Hepatic stellate cell (primary cell): ENCODE results near the gene LIFR.
"Not testable (repeated sequence)": the region's sequence is repeated elsewhere in the genome, so short reads cannot be mapped to it uniquely, and the experiment has no call there.

Experiments
- DNase-seq: peaks from one replicate; pipeline ENCODE4 v3.0.0; 2011; ENCODE audit warnings: low spot score

LIFR gene

GRCh38 chr5:38579105-38579504 lies 22.7 kb upstream of the LIFR start:
- no peak for DNase-seq

DNA sequence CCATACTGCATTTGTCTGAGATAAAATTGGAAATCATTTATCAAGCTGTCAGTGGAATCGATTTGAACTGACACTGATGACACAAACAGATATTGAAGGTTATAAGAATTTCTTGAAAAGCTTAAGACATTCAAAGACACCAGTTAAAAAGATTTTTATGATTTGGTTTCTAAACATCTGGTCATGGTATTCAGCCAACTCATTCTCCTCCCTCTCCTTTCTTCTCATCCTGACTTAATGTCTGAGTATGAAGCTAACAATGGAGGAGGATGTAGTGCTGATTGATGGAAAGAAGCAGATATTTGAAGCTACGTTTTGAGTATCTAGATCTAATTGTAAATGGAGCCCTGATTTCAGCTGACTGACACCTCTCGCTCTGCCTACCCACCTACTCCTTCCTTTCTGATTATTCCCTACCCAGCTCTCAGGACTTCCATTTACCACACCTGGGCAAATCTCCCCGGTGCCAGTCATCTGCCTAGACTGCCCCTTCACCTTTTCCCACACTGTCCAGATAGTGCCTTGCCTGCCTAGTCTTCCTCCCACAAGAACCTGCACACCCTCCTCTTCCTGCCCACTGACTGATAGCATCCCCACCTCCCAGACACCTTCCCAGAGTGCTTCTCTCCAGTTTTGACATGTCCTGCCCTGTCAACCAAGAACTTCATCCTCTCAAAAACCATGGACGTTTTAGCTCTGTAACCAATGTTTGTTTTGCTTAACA lies 20.7 kb upstream of the LIFR start:
- DNase-seq = no peak

DNA sequence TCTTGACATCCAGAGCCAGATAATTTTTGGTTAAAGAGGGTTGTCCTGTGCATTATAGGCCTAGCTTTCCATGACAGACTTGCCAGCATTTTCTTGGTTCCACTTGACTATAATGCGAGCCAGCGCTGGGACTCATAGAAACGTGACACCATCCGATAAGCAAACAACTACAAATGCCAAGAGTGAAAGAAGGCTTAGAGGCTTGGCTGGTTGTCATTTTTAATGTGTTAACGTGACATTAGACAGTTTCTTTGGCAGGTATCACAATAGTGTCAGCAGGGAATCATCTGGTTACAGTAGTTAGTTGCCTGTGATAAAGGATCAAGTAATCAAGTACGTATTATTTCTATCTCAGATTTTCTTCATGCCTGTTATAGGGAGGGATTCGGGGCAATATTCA lies 20.0 kb upstream of the LIFR start:
- DNase-seq = no peak

DNA sequence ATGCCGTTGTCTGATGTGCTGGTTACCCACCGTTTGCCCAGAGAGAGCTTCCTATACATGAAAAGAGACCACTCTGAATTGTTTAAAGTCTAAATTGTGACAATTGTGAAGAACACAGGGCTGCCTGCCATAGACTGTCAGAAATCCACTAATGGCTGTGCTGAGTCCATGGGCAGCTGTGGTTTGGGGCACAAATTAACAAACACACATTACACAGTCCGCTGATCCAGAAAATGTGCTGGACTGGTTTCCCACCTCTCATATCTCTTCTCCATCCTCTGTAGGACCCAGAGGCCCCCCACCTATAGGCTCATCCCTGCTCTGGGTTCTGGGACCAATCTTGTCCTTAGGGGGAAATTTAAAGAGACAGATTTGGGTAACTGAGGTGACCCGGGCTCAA lies 19.0 kb upstream of the LIFR start:
- no peak for DNase-seq

GRCh38 chr5:38574009-38574408 lies 17.6 kb upstream of the LIFR start:
- DNase-seq = no peak

GRCh38 chr5:38573521-38573920 lies 17.1 kb upstream of the LIFR start:
- DNase-seq = no peak

- DNase-seq = no peak
These were observed 12.7 kb upstream of the LIFR start for GRCh38 chr5:38569180-38569579.

DNA sequence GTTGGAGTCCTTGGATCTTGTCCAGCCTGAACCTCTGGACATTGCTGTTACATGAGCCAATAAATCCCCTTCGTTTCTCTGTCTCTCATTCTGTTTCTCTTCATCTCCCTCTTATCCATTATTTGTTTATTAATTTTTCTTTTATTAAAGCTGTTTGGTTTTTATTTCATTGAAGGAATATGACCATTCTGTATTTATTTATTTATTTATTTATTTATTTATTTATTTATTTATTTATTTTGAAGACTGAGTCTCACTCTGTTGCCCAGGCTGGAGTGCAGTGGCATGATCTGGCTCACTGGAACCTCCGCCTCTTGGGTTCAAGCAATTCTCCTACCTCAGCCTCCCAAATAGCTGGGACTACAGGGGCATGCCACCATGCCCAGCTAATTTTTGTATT lies 10.9 kb upstream of the LIFR start:
- DNase-seq = not testable (repeated sequence)

- no peak for DNase-seq
These were observed 7.2 kb upstream of the LIFR start for GRCh38 chr5:38563624-38564023.

- DNase-seq = no peak
These were observed 6.2 kb upstream of the LIFR start for GRCh38 chr5:38562444-38563210.

DNA sequence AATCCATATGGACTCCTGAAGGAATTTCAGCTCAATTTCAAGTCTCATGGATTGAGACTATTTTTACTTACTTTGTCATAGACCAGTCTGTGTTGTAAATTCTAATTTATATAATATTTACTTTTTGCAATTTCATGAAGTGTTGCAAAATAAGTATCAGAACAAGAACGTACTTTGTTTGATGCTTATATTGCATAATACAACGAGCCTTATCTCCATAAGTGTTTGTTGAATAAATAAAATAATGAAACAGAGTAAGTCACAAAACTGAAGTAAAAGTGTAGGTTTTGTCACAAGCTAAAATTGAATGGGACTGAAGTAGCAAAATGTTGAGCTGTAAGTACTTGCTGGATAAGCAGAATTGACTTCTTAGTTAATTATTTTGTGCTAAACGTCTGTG lies 3.0 kb upstream of the LIFR start:
- DNase-seq = no peak

GRCh38 chr5:38557792-38558191 lies 1.3 kb upstream of the LIFR start:
- DNase-seq = no peak

DNA sequence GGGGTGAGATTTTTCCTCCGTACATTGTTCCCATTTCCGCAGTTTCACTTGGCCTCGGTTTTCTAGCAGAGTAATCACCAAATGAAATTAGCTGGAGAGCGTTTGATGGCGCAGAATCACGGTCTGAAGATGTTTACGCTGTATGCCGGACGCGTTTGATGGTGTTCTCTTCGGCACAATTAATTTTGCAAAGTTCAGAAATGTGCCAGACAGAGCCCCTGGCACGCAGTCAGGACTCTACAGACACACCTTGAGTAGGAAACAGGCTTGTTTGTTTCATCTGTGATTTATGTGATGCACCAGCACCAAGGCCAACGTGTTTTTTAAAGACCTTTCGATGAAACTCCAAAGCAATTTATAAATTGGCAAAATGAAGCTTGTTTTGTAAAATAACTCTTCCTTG lies 863 bp upstream of the LIFR start:
- no peak for DNase-seq

DNA sequence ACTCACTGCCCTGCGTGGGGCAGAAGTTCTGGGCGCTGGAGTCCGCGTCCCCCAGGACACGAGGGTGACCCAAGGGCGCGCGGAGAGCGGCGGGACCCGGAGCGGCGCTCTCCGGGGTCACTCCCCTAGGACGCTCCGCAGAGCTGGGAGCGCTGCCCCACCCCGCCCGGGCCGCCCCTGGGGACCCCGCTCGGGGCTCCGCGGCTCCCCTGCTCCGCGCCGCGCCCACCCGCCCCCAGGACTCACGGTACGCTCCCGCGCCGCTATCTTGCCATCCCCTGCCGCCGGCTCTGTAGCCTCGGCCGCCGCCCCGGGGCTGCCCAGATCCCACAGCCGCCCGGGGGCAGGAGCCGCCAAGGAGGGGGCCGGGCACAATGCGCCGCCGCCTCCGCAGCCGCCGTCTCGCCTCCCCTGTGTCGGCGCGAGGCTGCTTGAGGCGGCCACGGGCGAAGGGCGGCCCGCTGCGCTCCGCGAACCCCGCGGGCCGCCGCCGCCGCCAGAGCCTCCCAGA lies 303 bp downstream of the LIFR start:
- DNase-seq = no peak

DNA sequence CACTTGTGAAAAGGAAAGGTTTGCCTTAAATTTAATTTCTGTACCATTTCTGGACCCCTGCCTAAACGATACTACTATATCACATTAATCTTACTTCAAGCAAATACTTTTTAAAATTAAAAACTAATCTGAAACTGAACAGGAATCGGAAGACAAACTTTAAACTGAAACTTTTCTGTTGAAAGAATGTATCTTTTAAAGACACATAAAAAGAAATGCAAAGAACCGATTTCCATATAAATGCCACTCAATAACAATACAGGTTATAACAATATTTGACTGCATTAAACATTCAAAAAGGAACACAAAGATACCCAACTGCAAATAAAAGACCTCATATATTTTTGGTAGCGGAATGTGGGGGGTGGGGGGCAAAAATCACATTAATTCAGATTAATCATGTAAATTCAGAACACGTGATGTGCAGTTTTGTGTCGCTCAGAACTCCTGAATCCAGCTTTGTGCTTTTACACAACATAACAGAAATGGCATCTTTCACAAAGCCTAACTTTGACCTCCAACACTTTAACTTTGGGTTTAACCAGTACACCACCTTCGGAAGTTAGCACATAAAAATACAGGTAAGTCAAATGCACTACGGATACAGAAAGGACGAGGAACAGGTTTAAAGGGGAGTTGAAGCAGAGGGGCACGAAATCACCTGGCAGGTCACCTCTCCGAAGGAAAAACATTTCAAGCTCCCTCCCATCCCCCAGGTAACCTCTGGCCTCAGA lies 925 bp downstream of the LIFR start:
- DNase-seq = no peak

DNA sequence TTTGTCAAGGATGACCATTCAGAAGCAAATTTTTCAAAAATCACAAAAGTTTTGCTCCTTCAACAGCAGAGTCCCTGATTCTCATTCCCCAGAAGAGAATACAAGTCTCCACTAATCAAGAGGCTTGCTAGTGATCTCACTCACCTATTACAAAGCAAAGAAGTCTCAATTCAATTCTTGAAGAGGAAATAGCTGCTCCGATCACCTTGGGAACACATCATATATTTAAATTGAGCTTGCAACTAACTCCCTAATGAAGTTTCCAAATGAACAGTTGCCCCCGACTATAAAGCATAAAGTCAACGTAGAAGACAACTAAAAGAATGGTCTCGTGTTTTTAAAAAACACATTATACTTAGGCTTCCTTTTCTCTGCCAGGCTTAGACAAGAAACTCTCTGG lies 1.6 kb downstream of the LIFR start:
- no peak for DNase-seq

- DNase-seq = no peak
These were observed 2.0 kb downstream of the LIFR start for GRCh38 chr5:38554403-38554802.

GRCh38 chr5:38553001-38553521 lies 3.4 kb downstream of the LIFR start:
- no peak for DNase-seq

DNA sequence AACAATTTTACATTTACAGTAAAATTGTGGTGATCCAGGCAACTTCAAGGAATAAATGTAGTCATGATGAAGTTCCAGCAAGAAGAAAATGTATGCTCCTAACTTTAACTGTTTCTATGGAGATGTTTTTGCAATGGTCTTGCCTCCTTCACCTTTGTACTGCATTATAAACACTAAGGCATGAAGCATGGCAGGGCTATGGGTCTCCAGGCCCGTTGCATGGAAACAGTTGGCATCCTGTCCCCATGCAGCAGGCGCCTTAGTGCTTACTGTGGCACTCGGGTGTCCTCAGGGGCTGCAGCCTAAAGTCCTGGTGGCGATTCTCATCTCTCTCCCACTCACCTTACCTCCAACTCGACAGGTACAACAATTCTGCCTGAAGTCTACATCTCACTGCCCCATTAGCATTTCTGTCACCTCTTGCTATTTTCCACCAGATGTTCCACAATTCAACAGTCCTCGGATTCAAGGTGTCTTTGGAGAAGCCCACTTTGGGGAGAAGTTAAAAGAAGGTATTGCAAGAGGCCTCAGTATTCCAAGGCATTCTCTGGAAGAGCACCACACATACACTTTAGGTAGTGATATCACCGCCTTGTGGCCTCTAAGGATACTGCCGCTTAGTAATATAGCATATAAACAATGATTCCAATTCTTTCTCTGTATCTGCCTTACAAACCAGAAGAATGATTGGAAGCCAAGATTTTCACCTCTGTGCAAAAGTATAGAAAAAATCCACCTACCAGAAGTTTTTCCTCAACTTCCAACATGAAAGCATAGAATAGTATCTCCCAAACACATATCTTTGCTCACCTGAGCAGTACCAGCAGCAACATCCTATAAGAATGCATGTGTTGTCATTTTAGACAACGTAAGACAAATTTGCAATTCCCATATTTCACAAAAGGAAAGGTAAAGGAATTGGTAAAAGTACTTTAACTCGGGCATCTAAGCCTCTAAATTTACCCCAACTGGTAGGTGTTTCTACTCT lies 5.1 kb downstream of the LIFR start:
- peak; percentile 35 for DNase-seq

- no peak for DNase-seq
These were observed 8.2 kb downstream of the LIFR start for GRCh38 chr5:38548064-38548759.

- DNase-seq = no peak
These were observed 9.2 kb downstream of the LIFR start for GRCh38 chr5:38547257-38547656.
